ENCODE results near the gene CTRB1.

- TF ChIP-seq CTCF (IDR thresholded peaks at IDR 0.05 in 2 of 3, conservative IDR thresholded peaks at IDR 0.05 in 1 of 3; ENCODE audit: borderline replicate concordance in 1 of 3, insufficient read depth in 1 of 3, low read depth in 2 of 3, low read length in 2 of 3) (no peak), EZH2 (IDR thresholded peaks at IDR 0.05) (no peak), ELF1 (IDR thresholded peaks at IDR 0.05; ENCODE audit: borderline replicate concordance, low read depth) (no peak), POLR2AphosphoS5 (IDR thresholded peaks at IDR 0.05; ENCODE audit: low read depth, low read length) (no peak), POLR2A (IDR thresholded peaks at IDR 0.05; ENCODE audit: borderline replicate concordance, extremely low read depth, insufficient read depth, insufficient read length) (no peak), YY1 (IDR thresholded peaks at IDR 0.05; ENCODE audit: extremely low read depth, insufficient replicate concordance, low read depth, low read length) (no peak), MAX (IDR thresholded peaks at IDR 0.05) (no peak), ZFX (IDR thresholded peaks at IDR 0.05) (no peak), CEBPB (IDR thresholded peaks at IDR 0.05; ENCODE audit: low read depth) (no peak), ATF3 (IDR thresholded peaks at IDR 0.05) (no peak)
These were observed 22.6 kb downstream of the CTRB1 start for GRCh38 chr16:75241412-75241811.
